HG02642 (cell line): Measurements from ENCODE around the gene CMIP.
A peak's percentile ranks its signal among the peaks of the same experiment; 100 is the strongest.
"Not testable (repeated sequence)": the region's sequence is repeated elsewhere in the genome, so short reads cannot be mapped to it uniquely, and the experiment has no call there.

Experiments used
- ATAC-seq: cut with Tn5 transposase; IDR thresholded peaks from one replicate; pipeline ENCODE4 v1.9.1; 2021; ENCODE audit warnings: mild to moderate bottlenecking; ENCODE audit not compliant: unreplicated experiment, poor library complexity

The CMIP gene

DNA sequence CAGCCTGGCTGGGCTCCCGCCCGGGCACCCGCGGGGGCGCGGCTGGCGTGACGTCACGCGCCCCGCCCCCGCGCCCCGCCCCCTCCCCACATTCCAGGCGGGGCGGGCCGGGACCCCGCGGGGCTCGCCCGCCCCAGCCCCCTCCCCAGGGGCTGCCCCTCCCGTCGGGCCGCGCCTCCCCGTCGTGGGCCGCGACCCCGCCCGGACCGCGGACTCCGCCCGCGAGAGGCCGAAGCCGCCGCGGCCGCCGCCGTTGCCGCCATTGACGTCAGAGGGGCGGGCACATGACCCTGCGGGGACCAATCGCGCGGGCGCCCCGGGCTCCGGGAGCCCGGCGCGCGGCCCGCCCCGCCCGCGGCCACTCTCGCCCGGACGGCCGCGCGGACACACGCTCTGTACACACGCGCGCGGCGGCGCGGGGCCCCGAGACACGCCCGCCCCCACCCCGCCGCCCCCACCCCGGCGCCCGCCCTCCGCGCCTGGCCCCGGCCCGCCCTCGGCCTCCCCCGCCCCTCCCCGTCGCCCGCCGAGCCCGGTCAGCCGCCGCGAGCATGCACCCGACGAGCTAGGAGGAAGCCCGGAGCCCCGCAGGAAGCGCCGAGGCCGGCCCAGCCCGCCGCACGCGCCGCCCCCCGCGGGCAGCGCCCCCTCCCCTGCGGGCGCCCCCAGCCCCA is at the start of gene CMIP:
Gene CMIP, plus strand, starts transcription at position 361 of the 674 bp plus-strand sequence.
- ATAC-seq = peak; percentile 82

DNA sequence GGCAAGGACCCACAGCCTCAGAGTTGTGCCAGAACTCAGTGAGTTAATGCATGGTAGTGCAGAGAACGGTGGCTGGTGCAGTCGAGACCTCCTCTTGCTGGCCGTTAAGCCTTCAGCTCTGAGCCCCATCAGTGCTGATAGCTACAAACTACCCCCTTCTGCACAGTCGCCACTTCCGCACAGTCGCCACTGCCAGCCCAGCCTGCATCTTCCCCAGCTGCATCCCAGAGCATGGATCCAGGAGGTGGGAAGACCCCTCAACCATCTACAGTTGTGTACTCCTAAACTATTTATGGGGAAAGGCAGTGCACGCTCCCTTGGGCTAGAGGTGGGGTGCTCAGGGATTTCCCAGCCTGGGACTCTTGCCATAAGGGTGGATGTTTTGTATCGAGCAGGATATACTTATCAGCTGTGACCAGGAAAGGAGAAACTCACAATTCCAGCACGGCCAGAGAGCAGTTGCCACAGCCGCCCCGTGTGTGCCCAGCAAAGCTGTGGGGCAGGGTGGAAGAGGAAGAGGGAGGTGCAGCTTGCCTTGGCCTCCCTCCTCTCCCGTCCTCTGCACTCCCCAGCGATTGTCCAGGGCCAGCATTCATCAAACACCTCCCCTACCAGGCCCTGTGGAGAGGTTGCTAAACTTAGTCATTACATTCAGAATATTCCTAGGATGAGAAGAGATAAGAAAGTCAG is 49.5 kb upstream of the CMIP start:
- ATAC-seq = no peak

DNA sequence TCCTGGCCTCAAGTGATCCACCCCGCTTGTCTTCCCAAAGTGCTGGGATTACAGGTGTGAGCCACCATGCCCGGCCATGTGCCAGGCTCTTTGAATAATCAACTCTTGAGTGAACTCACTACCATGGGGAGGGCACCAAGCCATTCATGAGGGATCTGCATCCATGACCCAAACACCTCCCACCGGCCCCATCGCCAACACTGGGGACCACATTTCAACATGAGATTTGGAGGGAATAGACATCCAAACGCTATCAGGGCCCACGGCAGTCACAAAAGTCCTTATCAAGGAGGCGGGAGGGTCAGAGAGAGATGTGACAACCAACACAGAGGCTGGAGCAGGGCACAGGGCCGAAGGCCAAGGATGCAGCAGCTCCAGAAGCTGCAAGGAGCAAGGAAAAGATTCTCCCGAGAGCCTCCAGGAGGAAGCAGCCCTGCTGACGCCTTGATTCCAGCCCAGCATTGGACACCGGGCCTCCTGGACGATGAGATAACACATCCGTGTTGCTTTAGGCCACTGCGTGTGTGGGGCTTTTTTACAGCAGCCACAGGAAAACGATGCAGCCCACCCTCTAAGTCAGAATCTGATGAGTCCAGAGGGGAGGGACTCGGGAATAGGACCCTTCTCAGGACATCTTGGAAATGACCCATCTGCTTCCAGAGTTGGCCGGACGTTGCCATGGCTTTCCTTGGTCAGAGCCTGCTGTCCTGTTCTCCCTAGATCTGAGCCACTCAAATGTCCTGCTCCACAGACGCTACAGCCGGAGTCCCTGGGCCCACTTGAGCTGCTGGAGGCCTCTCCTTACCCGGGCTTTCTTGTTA is 47.3 kb upstream of the CMIP start:
- ATAC-seq = no peak

DNA sequence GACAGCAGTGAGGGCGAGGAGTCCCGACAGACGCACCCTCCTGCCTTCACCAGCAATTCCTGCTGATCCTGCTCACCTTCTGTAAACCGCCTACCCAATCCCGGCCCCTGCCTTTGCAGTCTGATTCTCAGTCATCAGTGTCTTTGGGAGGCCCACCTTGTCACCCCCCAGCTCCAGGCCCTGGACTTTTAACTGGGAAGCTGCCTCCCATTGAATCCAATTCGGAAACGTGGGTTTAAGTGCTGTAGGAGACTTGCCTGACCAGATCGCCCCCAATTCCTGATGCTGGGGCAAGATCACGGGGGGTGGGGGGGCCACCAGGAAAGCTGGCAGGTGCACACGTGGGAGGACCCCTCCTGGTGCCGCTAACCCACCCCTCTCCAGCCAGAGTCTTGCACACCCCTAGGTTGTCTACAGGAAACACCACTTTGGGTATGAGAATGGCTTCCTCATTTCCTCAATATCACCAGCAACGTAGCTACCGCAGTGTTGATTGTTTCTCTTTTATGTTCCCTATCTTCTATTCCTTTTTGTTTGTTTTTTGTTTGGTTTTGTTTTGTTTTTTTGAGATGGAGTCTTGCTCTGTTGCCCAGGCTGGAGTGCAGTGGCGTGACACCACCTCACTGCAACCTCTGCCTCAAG is 46.6 kb upstream of the CMIP start:
- no peak for ATAC-seq

DNA sequence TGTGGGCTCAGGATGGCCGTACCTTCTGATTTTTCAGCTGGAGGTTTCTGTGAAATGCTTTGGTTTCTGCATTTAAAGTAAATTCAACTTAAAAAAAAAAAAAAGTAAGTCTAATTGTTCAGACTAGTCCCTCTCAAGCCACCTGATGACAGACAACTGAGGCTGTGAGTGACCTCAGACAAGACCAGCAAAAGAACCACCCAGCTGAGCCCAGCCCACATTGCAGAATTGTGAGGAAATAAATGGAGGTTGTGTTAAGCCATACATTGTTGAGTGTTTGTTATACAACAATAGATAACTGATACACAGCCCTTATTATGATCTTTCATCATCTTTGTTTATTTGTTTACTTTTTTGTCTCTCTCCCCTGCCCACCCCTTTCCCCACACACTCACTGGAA is 44.7 kb upstream of the CMIP start:
- no peak for ATAC-seq

GRCh38 chr16:81401035-81401950 is 43.3 kb upstream of the CMIP start:
- no peak for ATAC-seq

GRCh38 chr16:81403208-81403600 is 41.4 kb upstream of the CMIP start:
- no peak for ATAC-seq

GRCh38 chr16:81403601-81404391 is 40.8 kb upstream of the CMIP start:
- ATAC-seq = peak; percentile 85

- ATAC-seq = not testable (repeated sequence)
These were observed 39.6 kb upstream of the CMIP start for GRCh38 chr16:81405002-81405401.

- no peak for ATAC-seq
These were observed 38.9 kb upstream of the CMIP start for GRCh38 chr16:81405702-81406113.

DNA sequence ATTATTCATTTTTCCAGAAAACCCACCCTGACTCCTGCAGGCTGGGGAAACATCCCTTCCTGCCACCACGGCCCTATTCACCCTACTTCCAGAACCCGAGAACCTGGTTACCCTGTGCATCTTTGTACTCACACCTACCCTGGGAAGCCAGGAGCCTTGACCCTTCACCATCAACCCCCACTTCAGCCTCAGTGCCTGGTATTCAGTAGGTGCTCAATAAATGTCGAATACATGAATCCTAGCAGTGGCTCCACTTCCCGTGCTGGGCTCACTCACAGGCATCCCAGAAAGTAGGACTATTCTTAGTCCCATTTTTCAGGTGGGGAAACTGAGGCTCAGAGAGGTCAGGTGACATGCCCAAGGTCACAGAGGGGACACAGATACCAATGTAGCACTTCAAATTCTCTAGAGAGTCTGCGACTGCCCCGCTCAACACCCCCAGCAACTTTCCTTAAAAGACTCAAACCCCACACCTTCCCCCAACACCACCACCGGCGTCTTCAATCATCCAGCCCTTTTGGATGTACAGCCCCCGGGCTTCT is 36.1 kb upstream of the CMIP start:
- ATAC-seq = no peak

DNA sequence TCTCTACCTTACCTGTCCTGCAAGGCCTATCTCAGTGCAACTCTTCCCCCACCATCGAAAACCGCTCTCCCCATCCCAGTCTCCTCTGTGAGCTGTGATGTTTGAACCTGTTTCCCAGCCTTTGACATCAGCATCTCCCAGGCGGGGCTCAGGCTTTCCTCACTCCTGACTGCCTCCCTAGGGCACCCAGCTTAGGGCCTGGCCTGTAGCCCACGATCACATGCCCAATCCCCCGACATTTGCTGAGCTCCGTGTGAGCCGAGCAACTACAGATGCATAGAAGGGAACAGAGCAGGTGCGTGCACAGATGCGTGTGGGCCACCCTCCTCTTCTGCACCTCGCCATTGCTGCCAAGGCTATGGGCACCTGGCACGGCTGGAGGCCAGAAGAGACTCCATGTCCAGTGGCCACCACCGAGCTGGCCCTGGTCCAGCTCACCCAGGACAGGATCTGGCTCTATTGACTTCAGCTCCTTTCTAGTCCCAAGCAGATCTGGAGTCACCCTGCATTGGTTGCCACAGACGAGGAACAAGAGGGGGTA is 35.5 kb upstream of the CMIP start:
- ATAC-seq = no peak

DNA sequence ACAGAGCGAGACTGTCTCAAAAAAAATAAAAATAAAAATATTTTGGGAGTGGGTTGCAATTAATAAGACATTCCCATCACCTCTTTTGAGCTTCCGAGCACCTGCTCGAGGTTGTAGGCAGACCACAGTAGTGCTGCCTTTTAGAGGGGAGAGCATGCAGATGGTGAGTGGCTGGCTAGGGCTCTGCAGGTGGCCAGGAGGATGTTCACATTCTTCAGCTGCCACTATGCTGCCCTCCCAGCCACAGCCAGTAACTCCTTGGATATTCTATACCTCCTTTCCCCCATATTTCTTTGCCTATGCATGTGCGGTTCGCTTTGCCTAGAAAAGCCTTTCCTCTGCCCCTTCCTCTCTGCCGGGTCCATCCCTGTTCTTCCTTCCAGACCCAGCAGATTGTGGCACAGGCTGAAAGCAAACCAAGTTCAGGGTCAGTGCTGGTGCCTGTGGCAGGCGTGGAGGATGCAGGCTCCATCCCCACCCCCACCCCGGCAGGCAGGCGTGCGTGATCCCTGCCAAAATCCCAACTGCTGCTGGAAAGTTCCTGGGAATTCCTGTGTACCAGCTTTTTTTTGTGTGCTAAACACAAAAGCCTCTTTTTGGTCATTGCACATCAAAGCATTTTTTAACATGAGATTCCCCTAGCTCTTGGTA is 33.8 kb upstream of the CMIP start:
- no peak for ATAC-seq

DNA sequence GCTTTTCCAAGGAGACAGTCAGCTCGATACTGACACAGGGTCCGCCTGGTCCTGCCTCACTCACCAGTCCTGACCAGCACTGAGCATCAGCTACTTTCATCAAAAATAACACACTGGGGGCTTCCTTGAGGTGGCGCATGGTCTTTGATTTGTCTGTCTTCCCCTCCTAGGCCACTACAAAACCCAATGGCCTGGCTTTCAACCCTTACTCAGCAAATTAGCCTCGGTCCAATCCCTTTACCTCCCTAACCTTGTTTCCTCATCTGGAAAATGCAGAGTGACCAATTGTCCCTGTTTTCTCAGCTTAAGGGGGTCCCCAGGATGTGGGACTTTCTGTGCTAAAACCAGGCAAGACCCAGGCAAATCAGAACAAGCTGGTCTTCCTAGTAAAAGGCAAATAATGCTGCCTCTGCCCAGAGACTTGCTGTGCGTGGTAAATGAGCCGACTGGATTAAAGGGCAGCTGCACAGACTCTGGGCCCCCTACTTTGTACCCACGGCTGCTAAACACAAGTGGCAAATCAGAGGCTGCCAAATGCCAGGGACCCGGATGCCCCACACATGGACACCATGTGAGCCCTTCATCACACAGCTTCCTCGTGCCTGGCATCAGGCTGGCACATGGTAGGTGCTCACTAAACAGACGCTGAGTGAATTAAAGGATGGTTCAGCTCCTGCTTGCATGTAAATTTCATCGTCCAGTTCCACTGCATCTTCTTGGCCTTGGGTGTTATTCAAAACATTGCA is 31.2 kb upstream of the CMIP start:
- ATAC-seq = no peak

DNA sequence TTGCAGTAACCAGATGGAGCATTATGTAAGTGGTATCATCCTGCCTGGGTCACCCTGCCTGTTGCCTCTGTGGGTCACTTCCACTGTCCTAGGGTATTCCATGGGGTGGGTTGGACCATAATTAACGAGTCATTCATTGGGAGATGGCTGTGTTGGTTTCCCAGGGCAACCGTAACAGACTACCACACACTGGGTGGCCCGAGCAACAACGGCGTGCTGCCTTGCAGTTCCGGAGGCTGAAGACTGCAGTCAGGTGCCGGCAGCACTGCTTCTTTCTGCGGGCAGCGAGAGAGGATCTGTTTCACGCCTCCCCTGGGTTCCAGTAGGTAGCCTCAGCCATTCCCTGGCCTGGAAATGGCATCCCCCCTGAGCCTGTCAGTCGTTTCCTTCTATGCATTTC is 28.9 kb upstream of the CMIP start:
- ATAC-seq = no peak

- ATAC-seq = no peak
These were observed 27.9 kb upstream of the CMIP start for GRCh38 chr16:81416749-81417148.

GRCh38 chr16:81417210-81417609 is 27.4 kb upstream of the CMIP start:
- ATAC-seq = no peak
